GM18907 (cell line): Measurements from ENCODE around the gene CNTN4.
"Not testable (repeated sequence)": the region's sequence is repeated elsewhere in the genome, so short reads cannot be mapped to it uniquely, and the experiment has no call there.

Source experiments
- ATAC-seq: cut with Tn5 transposase; IDR thresholded peaks from one replicate; pipeline ENCODE4 v1.9.1; 2021; ENCODE audit warnings: mild to moderate bottlenecking, moderate library complexity; ENCODE audit not compliant: unreplicated experiment

CNTN4 gene

GRCh38 chr3:2940062-2940461 is 841.4 kb downstream of the CNTN4 start:
- no peak for ATAC-seq

GRCh38 chr3:2944628-2945027 is 846.0 kb downstream of the CNTN4 start:
- ATAC-seq: peak; percentile 84

- ATAC-seq: no peak
Observed at GRCh38 chr3:2945121-2945520, 846.5 kb downstream of the CNTN4 start.

GRCh38 chr3:2947536-2947935 is 848.9 kb downstream of the CNTN4 start:
- no peak for ATAC-seq

- ATAC-seq: no peak
Observed at GRCh38 chr3:2948882-2949281, 850.2 kb downstream of the CNTN4 start.

- no peak for ATAC-seq
Observed at GRCh38 chr3:2950159-2950558, 851.5 kb downstream of the CNTN4 start.

- ATAC-seq: no peak
Observed at GRCh38 chr3:2957115-2957514, 858.4 kb downstream of the CNTN4 start.

GRCh38 chr3:2958551-2958950 is 859.9 kb downstream of the CNTN4 start:
- ATAC-seq: no peak

- ATAC-seq: no peak
Observed at GRCh38 chr3:2961576-2961975, 862.9 kb downstream of the CNTN4 start.

- ATAC-seq: no peak
Observed at GRCh38 chr3:2967871-2968270, 869.2 kb downstream of the CNTN4 start.

GRCh38 chr3:2968475-2968874 is 869.8 kb downstream of the CNTN4 start:
- ATAC-seq: no peak

GRCh38 chr3:2976212-2976611 is 877.5 kb downstream of the CNTN4 start:
- no peak for ATAC-seq

- no peak for ATAC-seq
Observed at GRCh38 chr3:2976796-2977195, 878.1 kb downstream of the CNTN4 start.

- ATAC-seq: no peak
Observed at GRCh38 chr3:2978977-2979732, 880.5 kb downstream of the CNTN4 start.

- ATAC-seq: no peak
Observed at GRCh38 chr3:2984005-2984830, 885.6 kb downstream of the CNTN4 start.

- ATAC-seq: no peak
Observed at GRCh38 chr3:2984831-2985220, 886.2 kb downstream of the CNTN4 start.

- no peak for ATAC-seq
Observed at GRCh38 chr3:2985479-2985878, 886.8 kb downstream of the CNTN4 start.

- ATAC-seq: no peak
Observed at GRCh38 chr3:2992534-2992933, 893.9 kb downstream of the CNTN4 start.

GRCh38 chr3:2993130-2993529 is 894.5 kb downstream of the CNTN4 start:
- ATAC-seq: not testable (repeated sequence)

GRCh38 chr3:2993736-2994135 is 895.1 kb downstream of the CNTN4 start:
- ATAC-seq: no peak

- no peak for ATAC-seq
Observed at GRCh38 chr3:2995195-2995594, 896.5 kb downstream of the CNTN4 start.

GRCh38 chr3:3005146-3005744 is 906.6 kb downstream of the CNTN4 start:
- ATAC-seq: no peak
